Tibial nerve (tissue), 4 donors: ENCODE results near the gene SEC62. TPM values are rescaled to one million over a fixed set of nuclear protein-coding genes. Genes with fewer than 3 reads are reported as not detected.

Experiments
- DNase-seq, 2 donors: peaks; one replicate each; pipeline ENCODE4 v3.0.0-alpha.2; 2019; ENCODE audit warnings: low spot score in 2 of 2
- H3K27ac ChIP-seq, 4 donors: fragments of 200-600 bp; sonication (generic) in 3 of 4; one replicate each; pipeline ENCODE4 v1.5.1; 2017 to 2019; ENCODE audit warnings: mild to moderate bottlenecking in 1 of 4
- H3K27me3 ChIP-seq, 2 donors: fragments of 200-600 bp; sonication (generic) in 1 of 2; one replicate each; pipeline versions ENCODE4 v1.5.1 to v1.6.0; 2017 to 2019
- H3K36me3 ChIP-seq, 3 donors: fragments of 200-600 bp; sonication (generic); one replicate each; pipeline ENCODE4 v1.5.1; 2018 to 2019
- H3K4me1 ChIP-seq, 4 donors: fragments of 200-600 bp; sonication (generic) in 3 of 4; one replicate each; pipeline ENCODE4 v1.5.1; 2017 to 2019
- H3K4me3 ChIP-seq, 4 donors: fragments of 200-600 bp; sonication (generic) in 3 of 4; one replicate each; pipeline ENCODE4 v1.5.1; 2017 to 2019; ENCODE audit warnings: mild to moderate bottlenecking in 1 of 4, moderate library complexity in 1 of 4
- H3K9me3 ChIP-seq, 4 donors: fragments of 200-600 bp; sonication (generic) in 3 of 4; one replicate each; pipeline ENCODE4 v1.5.1; 2017 to 2019
- EP300 ChIP-seq, 2 donors: sonication (generic); formaldehyde crosslinking; IDR thresholded peaks; one replicate each; pipeline ENCODE4 v1.6.1; 2017; ENCODE audit warnings: antibody characterized with exemption in 2 of 2, mild to moderate bottlenecking in 1 of 2
- POLR2A ChIP-seq, 2 donors: fragments of 450-650 bp; IDR thresholded peaks; one replicate each; pipeline ENCODE4 v1.6.1; 2017; ENCODE audit warnings: antibody characterized with exemption in 2 of 2, mild to moderate bottlenecking in 2 of 2, moderate library complexity in 2 of 2
- WGBS, 2 donors: methylation state at CpG; one replicate each; pipeline ENCODE4 v1.1.5; 2018; 5-methylcytosine and 5-hydroxymethylcytosine counted together
- total RNA-seq, 4 donors: library from RNA; depleted of rRNA; stranded (reverse); fragments of >200 nt; gene quantifications; one replicate each; pipeline ENCODE4 v1.1.0, GENCODE V29; 2016
- TF ChIP-seq, protein P1 (sequence below), 5 experiments: fragments of 200-600 bp in 3 of 5; fragments of 450-650 bp in 2 of 5; sonication (generic) in 3 of 5; IDR thresholded peaks; one replicate each; pipeline ENCODE4 v1.5.1; 2016 to 2019; ENCODE audit warnings: antibody characterized with exemption in 5 of 5, mild to moderate bottlenecking in 3 of 5, moderate library complexity in 2 of 5

SEC62 gene
- total RNA-seq, 4 donors from 2014 or later, result 36.0 to 53.3 (median 45.7) TPM

DNA sequence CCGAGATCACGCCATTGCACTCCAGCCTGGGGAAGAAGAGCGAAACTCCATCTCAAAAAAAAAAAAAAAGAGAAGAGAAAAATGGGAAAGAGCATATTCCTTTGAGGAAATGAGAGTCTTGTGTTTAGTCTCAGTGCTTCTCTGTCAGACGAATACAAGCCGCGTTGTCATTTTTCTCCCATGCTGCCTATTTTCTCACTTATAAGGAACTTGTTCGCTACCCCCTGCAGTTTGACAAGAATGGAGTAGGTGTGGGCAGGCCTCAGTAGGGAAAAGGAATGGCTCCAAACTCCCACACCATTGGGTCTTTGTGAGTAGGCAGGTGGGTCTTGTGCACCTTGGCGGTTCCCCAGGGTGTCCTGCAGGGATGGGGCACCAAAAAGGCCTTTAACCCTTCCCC, 77.7 kb downstream of the SEC62 start:
- Histone ChIP-seq H3K27me3 (peaks cover 0 to 45% of the 10 kb centered on the region in 2 donors), H3K9me3 (no peaks in the 10 kb centered on the region), H3K36me3 (no peaks in the 10 kb centered on the region), H3K4me3 (no peak overlapping the region), H3K4me1 (peaks cover 0 to 9% (median 0%) of the 10 kb centered on the region in 4 donors), H3K27ac (peak overlapping the region in 2 of 4 donors; percentile 53 to 72)
- no peak for DNase-seq
- WGBS, 2 donors, result 80 to 86% methylated on average over 8 of the region's 8 CpGs
- TF ChIP-seq EP300 (IDR thresholded peaks at IDR 0.05) (no peak), POLR2A (IDR thresholded peaks at IDR 0.05) (no peak)
- TF ChIP-seq, protein P1, sequence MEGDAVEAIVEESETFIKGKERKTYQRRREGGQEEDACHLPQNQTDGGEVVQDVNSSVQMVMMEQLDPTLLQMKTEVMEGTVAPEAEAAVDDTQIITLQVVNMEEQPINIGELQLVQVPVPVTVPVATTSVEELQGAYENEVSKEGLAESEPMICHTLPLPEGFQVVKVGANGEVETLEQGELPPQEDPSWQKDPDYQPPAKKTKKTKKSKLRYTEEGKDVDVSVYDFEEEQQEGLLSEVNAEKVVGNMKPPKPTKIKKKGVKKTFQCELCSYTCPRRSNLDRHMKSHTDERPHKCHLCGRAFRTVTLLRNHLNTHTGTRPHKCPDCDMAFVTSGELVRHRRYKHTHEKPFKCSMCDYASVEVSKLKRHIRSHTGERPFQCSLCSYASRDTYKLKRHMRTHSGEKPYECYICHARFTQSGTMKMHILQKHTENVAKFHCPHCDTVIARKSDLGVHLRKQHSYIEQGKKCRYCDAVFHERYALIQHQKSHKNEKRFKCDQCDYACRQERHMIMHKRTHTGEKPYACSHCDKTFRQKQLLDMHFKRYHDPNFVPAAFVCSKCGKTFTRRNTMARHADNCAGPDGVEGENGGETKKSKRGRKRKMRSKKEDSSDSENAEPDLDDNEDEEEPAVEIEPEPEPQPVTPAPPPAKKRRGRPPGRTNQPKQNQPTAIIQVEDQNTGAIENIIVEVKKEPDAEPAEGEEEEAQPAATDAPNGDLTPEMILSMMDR (IDR thresholded peaks at IDR 0.05), result no peak

GRCh38 chr3:170044795-170045244, 78.2 kb downstream of the SEC62 start:
- TF ChIP-seq, protein P1 (IDR thresholded peaks at IDR 0.05), result no peak
- no peak for TF ChIP-seq EP300 (IDR thresholded peaks at IDR 0.05)
- no peak for TF ChIP-seq POLR2A (IDR thresholded peaks at IDR 0.05)
- 50 to 58% methylated on average over 8 of the region's 8 CpGs for WGBS, 2 donors
- Histone ChIP-seq H3K27ac (peak overlapping the region in 2 of 4 donors; percentile 53 to 72), H3K4me3 (no peak overlapping the region), H3K9me3 (no peaks in the 10 kb centered on the region), H3K4me1 (peaks cover 0 to 8% (median 0%) of the 10 kb centered on the region in 4 donors), H3K27me3 (peaks cover 0 to 39% of the 10 kb centered on the region in 2 donors), H3K36me3 (no peaks in the 10 kb centered on the region)
- no peak for DNase-seq

DNA sequence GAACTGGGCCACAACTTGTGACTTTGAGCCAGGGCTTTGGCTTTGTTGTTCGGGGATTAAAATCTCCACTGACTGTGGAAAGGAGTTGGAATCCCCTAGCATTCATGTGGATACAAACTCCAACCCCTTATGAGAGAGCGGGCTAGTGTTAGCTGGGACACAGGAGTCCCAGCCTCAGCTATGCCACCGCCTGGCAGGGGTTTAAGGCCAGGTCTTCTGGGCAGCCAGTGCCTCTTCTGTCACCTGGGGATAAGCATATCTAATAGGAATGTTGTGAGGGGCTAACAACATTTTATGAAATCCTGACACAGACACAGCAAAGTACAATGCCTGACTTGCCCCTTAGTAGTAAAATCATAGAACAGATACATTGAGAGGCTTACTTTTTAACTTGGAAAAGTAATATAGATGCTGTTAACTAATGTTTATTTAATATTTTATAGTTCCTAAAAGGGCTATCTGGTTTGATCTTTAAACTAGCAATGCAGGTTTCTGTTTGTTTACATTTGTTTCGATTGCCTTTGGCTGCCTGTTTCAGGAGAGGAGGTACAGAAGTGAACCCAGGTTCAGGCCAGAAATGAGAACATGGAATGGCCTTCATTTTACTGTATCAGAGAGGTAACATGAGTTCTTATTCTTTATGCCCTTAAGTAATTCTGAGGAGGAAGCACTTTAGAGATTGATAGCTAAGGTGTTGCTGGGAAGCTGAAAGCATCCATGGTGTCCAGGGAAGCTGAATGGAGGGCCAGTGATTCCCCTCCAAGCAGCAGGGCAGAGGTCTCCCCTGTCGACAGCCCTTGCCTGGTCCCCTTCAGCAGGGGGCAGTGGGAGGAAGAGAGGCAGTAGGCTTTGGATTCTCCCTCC, 79.9 kb downstream of the SEC62 start:
- no peaks in the 10 kb centered on the region for H3K36me3 ChIP-seq
- 67 to 71% methylated on average over 5 of the region's 5 CpGs for WGBS, 2 donors
- DNase-seq, result no peak
- no peak for TF ChIP-seq EP300 (IDR thresholded peaks at IDR 0.05)
- TF ChIP-seq, protein P1 (IDR thresholded peaks at IDR 0.05), result no peak
- no peak for TF ChIP-seq POLR2A (IDR thresholded peaks at IDR 0.05)
- H3K4me3 ChIP-seq, result no peak overlapping the region
- peak overlapping the region in 1 of 4 donors; percentile 31 for H3K27ac ChIP-seq
- no peaks in the 10 kb centered on the region for H3K9me3 ChIP-seq
- peaks cover 0 to 23% of the 10 kb centered on the region in 2 donors for H3K27me3 ChIP-seq
- no peaks in the 10 kb centered on the region for H3K4me1 ChIP-seq

DNA sequence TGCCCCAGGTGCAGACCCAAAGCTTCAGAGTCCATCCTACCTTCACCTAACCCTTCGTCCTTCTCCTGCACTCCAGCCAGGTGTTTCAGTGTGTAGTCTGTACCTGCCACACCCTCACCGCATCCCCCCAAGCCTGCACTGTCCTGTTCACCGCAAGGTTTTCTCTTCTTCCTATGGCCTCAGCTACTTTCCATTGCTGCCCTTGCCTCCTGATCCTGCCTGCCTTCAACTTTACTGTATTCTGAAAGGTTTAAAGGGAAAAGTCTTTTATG, 80.5 kb downstream of the SEC62 start:
- TF ChIP-seq POLR2A (IDR thresholded peaks at IDR 0.05) (no peak), EP300 (IDR thresholded peaks at IDR 0.05) (no peak)
- TF ChIP-seq, protein P1 (IDR thresholded peaks at IDR 0.05), result no peak
- Histone ChIP-seq H3K36me3 (no peaks in the 10 kb centered on the region), H3K9me3 (no peaks in the 10 kb centered on the region), H3K4me3 (no peak overlapping the region), H3K4me1 (no peaks in the 10 kb centered on the region), H3K27ac (no peak overlapping the region), H3K27me3 (peaks cover 0 to 18% of the 10 kb centered on the region in 2 donors)
- 88 to 97% methylated on average over 3 of the region's 3 CpGs for WGBS, 2 donors
- DNase-seq, result no peak

Other genes starting within 250 kb of the SEC62 start
- gene TERC, start 201.7 kb upstream of the SEC62 start, total RNA-seq, result 100 to 1,000 TPM; 110 to 241 (median 179) TPM
- 1 to 10 TPM in 3 of 4 donors, under 1 TPM in 1; 0.78 to 3.9 (median 2.5) TPM for gene ACTRT3, start 197.2 kb upstream of the SEC62 start, total RNA-seq
- gene MYNN, start 193.4 kb upstream of the SEC62 start, total RNA-seq, result 10 to 100 TPM; 10.8 to 24.3 (median 16.8) TPM
- not detected for gene LRRIQ4, start 153.9 kb upstream of the SEC62 start, total RNA-seq
- gene LRRC34, start 153.9 kb upstream of the SEC62 start, total RNA-seq, result 10 to 100 TPM in 1 of 4 donors, 1 to 10 TPM in 3; 2.5 to 10.3 (median 4.6) TPM
- not detected for gene LRRC31, start 96.9 kb upstream of the SEC62 start, total RNA-seq
- gene SAMD7, start 55.2 kb upstream of the SEC62 start, total RNA-seq, result not detected
- 10 to 100 TPM in 1 of 4 donors, 1 to 10 TPM in 3; 1.7 to 17.7 (median 3.7) TPM for gene GPR160, start 71.2 kb downstream of the SEC62 start, total RNA-seq
- gene PHC3, start 214.9 kb downstream of the SEC62 start, total RNA-seq, result 100 to 1,000 TPM in 3 of 4 donors, 10 to 100 TPM in 1; 63.8 to 124 (median 112) TPM